ENCODE measurements around the gene NRXN3.

- no peak for TF ChIP-seq GATA2 (CRISPR knock-in tag; IDR thresholded peaks at IDR 0.05)
- TF ChIP-seq SMC3 (IDR thresholded peaks at IDR 0.05; ENCODE audit: low read depth, low read length) = no peak
- no peak for TF ChIP-seq CTCF (IDR thresholded peaks at IDR 0.05)
- no peak for TF ChIP-seq MEF2A (IDR thresholded peaks at IDR 0.05; ENCODE audit: borderline replicate concordance, low read depth)
- TF ChIP-seq YY1 (IDR thresholded peaks at IDR 0.05; ENCODE audit: low read depth) = no peak
- TF ChIP-seq TAF1 (IDR thresholded peaks at IDR 0.05; ENCODE audit: borderline replicate concordance, low read depth, low read length) = no peak
- TF ChIP-seq REST (IDR thresholded peaks at IDR 0.05; ENCODE audit: low read depth, low read length) = no peak
- TF ChIP-seq POLR2AphosphoS5 (IDR thresholded peaks at IDR 0.05; ENCODE audit: low read depth, low read length) = no peak
- no peak for TF ChIP-seq NRF1 (IDR thresholded peaks at IDR 0.05; ENCODE audit: low read depth, low read length)
- TF ChIP-seq EZH2phosphoT487 (IDR thresholded peaks at IDR 0.05; ENCODE audit: borderline replicate concordance, low read depth) = no peak
- TF ChIP-seq RAD21 (IDR thresholded peaks at IDR 0.05; ENCODE audit: low read length) = no peak
- TF ChIP-seq USF2 (IDR thresholded peaks at IDR 0.05; ENCODE audit: borderline replicate concordance, low read depth, low read length) = no peak
Measured at GRCh38 chr14:78170203-78170602, at the start of gene NRXN3.

Data from SK-N-SH (cell line).